Glutamatergic neuron (in vitro differentiated cells): Measurements from ENCODE around the gene C4orf50. TPM values are rescaled to one million over a fixed set of nuclear protein-coding genes. Genes with fewer than 3 reads are reported as not detected.
A peak's percentile ranks its signal among the peaks of the same experiment; 100 is the strongest.

Source experiments
- DNase-seq: peaks from one replicate; pipeline ENCODE4 v3.0.0; 2022
- H3K27ac Mint-ChIP-seq: one replicate; pipeline ENCODE4 v1.8.0; 2020; ENCODE audit warnings: mild to moderate bottlenecking, mixed read lengths, inconsistent platforms; ENCODE audit not compliant: unreplicated experiment
- H3K27me3 Mint-ChIP-seq: one replicate; pipeline ENCODE4 v1.8.0; 2020; ENCODE audit warnings: mild to moderate bottlenecking, moderate library complexity, mixed read lengths, inconsistent platforms; ENCODE audit not compliant: unreplicated experiment
- H3K36me3 Mint-ChIP-seq: one replicate; pipeline ENCODE4 v1.8.0; 2020; ENCODE audit warnings: mild to moderate bottlenecking, mixed read lengths, inconsistent platforms; ENCODE audit not compliant: unreplicated experiment
- H3K4me1 Mint-ChIP-seq: one replicate; pipeline ENCODE4 v1.8.0; 2020; ENCODE audit warnings: mild to moderate bottlenecking, low read depth, mixed read lengths, inconsistent platforms; ENCODE audit not compliant: unreplicated experiment
- H3K4me3 Mint-ChIP-seq: one replicate; pipeline ENCODE4 v1.8.0; 2020; ENCODE audit warnings: mild to moderate bottlenecking, mixed read lengths, inconsistent platforms; ENCODE audit not compliant: unreplicated experiment
- H3K9me3 Mint-ChIP-seq: one replicate; pipeline ENCODE4 v1.8.0; 2020; ENCODE audit warnings: mild to moderate bottlenecking, moderate library complexity, mixed read lengths, inconsistent platforms; ENCODE audit not compliant: unreplicated experiment
- total RNA-seq: library from RNA; stranded (reverse); fragmentation: NEBNext Ultra II Directional; extraction: Animal tissue kit (Norgen Biotek cat#: 25700); gene quantifications from one replicate; pipeline ENCODE4 v1.2.1, GENCODE V29; 2021; ENCODE audit not compliant: unreplicated experiment
- TF ChIP-seq, protein P1 (sequence below): fragments of 200-600 bp; sonication (generic); IDR thresholded peaks from one replicate; pipeline ENCODE4 v1.5.0; 2021; ENCODE audit not compliant: partially characterized antibody, unreplicated experiment

C4orf50 gene
- total RNA-seq, 1 donor from 2014 or later: 0.56 TPM

GRCh38 chr4:6002926-6003325 lies 15.3 kb downstream of the C4orf50 start:
- Mint-ChIP-seq H3K4me3 (no peak overlapping the region), H3K36me3 (peaks cover 5% of the 10 kb centered on the region), H3K4me1 (peaks cover 6% of the 10 kb centered on the region), H3K27me3 (peaks cover 7% of the 10 kb centered on the region), H3K9me3 (peaks cover 3% of the 10 kb centered on the region), H3K27ac (no peak overlapping the region)
- TF ChIP-seq, protein P1, sequence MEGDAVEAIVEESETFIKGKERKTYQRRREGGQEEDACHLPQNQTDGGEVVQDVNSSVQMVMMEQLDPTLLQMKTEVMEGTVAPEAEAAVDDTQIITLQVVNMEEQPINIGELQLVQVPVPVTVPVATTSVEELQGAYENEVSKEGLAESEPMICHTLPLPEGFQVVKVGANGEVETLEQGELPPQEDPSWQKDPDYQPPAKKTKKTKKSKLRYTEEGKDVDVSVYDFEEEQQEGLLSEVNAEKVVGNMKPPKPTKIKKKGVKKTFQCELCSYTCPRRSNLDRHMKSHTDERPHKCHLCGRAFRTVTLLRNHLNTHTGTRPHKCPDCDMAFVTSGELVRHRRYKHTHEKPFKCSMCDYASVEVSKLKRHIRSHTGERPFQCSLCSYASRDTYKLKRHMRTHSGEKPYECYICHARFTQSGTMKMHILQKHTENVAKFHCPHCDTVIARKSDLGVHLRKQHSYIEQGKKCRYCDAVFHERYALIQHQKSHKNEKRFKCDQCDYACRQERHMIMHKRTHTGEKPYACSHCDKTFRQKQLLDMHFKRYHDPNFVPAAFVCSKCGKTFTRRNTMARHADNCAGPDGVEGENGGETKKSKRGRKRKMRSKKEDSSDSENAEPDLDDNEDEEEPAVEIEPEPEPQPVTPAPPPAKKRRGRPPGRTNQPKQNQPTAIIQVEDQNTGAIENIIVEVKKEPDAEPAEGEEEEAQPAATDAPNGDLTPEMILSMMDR: no peak
- no peak for DNase-seq

DNA sequence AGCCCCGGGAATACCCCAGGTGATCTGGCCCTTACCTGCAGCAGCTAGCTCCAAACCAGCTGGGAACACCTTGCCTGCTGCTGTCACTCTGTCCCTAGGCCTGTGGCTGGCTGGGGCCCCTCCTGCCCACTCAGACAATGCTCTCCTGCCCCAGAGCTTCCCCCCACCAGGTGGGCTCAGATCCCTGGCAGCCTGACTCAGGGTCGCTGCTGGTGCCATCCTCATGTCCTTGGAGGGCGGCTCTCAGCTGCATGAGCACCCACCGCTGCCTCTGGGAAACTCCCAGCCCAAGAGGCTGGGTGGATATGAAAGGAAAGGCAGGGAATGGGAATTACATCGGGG lies 15.8 kb downstream of the C4orf50 start:
- peaks cover 2% of the 10 kb centered on the region for H3K9me3 Mint-ChIP-seq

DNA sequence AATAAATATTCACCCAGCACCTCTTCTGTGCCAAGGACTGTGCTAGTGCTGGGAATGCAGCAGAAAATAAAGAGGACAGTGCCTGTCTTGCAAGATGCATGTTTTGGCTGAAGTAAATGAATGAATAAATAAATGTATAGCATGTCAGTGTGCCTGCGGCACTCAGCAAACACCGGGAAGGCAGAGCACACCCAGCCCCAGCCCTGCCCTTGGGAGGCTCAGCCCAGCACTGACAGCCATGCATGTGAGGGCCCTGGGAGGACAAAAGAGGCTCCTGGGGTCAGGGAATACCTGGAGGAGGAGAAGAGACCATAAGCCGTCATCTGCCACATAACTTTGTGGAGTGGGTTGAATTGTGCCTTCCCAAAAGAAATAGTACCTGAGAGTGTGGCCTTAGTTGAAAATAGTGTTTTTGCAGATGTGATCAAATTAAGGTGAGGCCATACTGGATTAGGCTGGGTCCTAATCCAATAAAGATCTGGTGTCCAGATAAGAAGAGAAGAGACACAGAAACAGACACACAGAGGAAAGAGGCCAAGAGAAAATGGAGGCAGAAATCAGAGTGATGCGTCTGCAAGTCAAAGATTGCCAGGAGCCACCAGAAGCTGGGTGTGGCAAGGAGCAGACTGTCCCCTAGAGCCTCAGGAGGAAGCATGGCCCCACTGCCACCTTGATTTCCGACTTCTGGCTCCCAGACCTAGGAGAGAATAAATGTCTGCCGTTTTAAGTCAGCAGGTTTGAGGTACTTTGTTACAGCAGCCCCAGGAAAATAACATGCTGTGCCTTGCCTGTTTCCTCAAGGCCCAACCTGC lies 16.3 kb downstream of the C4orf50 start:
- no peak overlapping the region for H3K27ac Mint-ChIP-seq
- no peak for DNase-seq
- H3K36me3 Mint-ChIP-seq: peaks cover 3% of the 10 kb centered on the region
- H3K27me3 Mint-ChIP-seq: peaks cover 4% of the 10 kb centered on the region
- TF ChIP-seq, protein P1: no peak
- peaks cover 1% of the 10 kb centered on the region for H3K9me3 Mint-ChIP-seq
- H3K4me1 Mint-ChIP-seq: peaks cover 6% of the 10 kb centered on the region
- H3K4me3 Mint-ChIP-seq: peak overlapping the region; percentile 10

More for the DNA sequence above, 15.8 kb downstream of the C4orf50 start:
- peaks cover 7% of the 10 kb centered on the region for H3K27me3 Mint-ChIP-seq
- peaks cover 5% of the 10 kb centered on the region for H3K36me3 Mint-ChIP-seq
- no peak for DNase-seq
- no peak overlapping the region for H3K4me3 Mint-ChIP-seq
- H3K27ac Mint-ChIP-seq: no peak overlapping the region
- H3K4me1 Mint-ChIP-seq: peaks cover 6% of the 10 kb centered on the region
- TF ChIP-seq, protein P1: no peak

DNA sequence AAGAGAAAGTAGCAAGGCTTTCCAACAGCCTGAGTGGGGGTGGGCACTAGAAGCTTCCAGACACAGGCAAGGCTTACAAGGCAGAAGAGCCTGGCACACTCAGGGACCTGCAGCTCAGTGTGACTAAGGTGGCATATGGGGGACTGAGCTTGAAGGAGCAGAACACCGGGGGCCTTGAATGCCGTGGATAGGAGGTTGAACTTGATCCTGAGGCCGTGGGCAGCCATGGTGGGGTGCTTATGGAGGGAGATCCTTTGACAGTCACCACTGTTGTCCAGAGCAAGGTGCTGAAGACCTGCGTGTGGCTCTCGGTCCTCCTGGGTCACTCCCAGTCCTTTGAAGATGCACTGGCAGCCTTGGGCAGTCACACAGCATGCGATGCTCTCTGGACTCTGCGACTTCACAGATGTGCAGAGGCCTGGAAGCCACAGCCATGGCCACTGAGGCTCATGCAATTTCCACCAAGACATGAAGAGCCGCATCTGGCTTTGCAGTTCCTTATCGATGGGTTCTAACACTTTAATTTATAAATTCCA lies 18.3 kb downstream of the C4orf50 start:
- peaks cover 2% of the 10 kb centered on the region for H3K9me3 Mint-ChIP-seq
- H3K4me1 Mint-ChIP-seq: peaks cover 19% of the 10 kb centered on the region
- H3K27ac Mint-ChIP-seq: no peak overlapping the region
- TF ChIP-seq, protein P1: no peak
- no peaks in the 10 kb centered on the region for H3K36me3 Mint-ChIP-seq
- no peak for DNase-seq
- H3K4me3 Mint-ChIP-seq: no peak overlapping the region
- no peaks in the 10 kb centered on the region for H3K27me3 Mint-ChIP-seq

- Mint-ChIP-seq H3K36me3 (no peaks in the 10 kb centered on the region), H3K27me3 (no peaks in the 10 kb centered on the region), H3K4me3 (no peak overlapping the region)
Observed at GRCh38 chr4:5999356-5999755, 18.9 kb downstream of the C4orf50 start.

More at GRCh38 chr4:5999356-5999755, 18.9 kb downstream of the C4orf50 start:
- peaks cover 21% of the 10 kb centered on the region for H3K4me1 Mint-ChIP-seq
- TF ChIP-seq, protein P1: no peak
- no peak for DNase-seq
- no peak overlapping the region for H3K27ac Mint-ChIP-seq
- H3K9me3 Mint-ChIP-seq: peaks cover 2% of the 10 kb centered on the region
